HAP-1 (cell line): ENCODE results near the gene SOWAHA.

Source experiments
- DNase-seq, 2 experiments: peaks; one replicate each; pipeline ENCODE4 v3.0.0-alpha.2; 2016 to 2020; ENCODE audit warnings: low spot score in 2 of 2
- H3K27me3 ChIP-seq: fragments of 250-450 bp; sonication (Bioruptor Pico); 2 replicates; pipeline ENCODE4 v1.5.1; 2020; ENCODE audit warnings: low read depth, mild to moderate bottlenecking, moderate library complexity
- H3K36me3 ChIP-seq: fragments of 250-450 bp; sonication (Bioruptor Pico); replicated peaks from 2 replicates; pipeline ENCODE4 v1.5.1; 2020; ENCODE audit warnings: mild to moderate bottlenecking
- H3K4me1 ChIP-seq: fragments of 250-450 bp; sonication (Bioruptor Pico); 2 replicates; pipeline ENCODE4 v1.5.1; 2020; ENCODE audit warnings: mild to moderate bottlenecking
- H3K4me3 ChIP-seq: fragments of 250-450 bp; sonication (Bioruptor Pico); 2 replicates; pipeline ENCODE4 v1.5.1; 2020; ENCODE audit warnings: mild to moderate bottlenecking, moderate library complexity
- H3K9me3 ChIP-seq: fragments of 250-450 bp; sonication (Bioruptor Pico); 2 replicates; pipeline ENCODE4 v1.5.1; 2020; ENCODE audit warnings: mild to moderate bottlenecking, moderate library complexity
- in situ Hi-C: fragments of 300-500 bp; cut with MboI; formaldehyde crosslinking; loops from 3 replicates; pipeline ENCODE4 v1.14.3; 2020; ENCODE audit warnings: low sequenced_read_pairs, inconsistent platforms, mixed read lengths

The SOWAHA gene

GRCh38 chr5:132820162-132820754 is 7.2 kb downstream of the SOWAHA start:
- H3K36me3 ChIP-seq = no peaks in the 10 kb centered on the region
- DNase-seq = peak; percentile 86 to 95
- peaks cover 3% of the 10 kb centered on the region; the same call in 1 of the 2 replicates for H3K4me1 ChIP-seq
- no peaks in the 10 kb centered on the region for H3K9me3 ChIP-seq
- H3K4me3 ChIP-seq = no peak overlapping the region
- in situ Hi-C loops = no loop called here
- no peaks in the 10 kb centered on the region for H3K27me3 ChIP-seq

GRCh38 chr5:132821350-132821749 is 8.2 kb downstream of the SOWAHA start:
- H3K27me3 ChIP-seq = no peaks in the 10 kb centered on the region
- no peaks in the 10 kb centered on the region for H3K9me3 ChIP-seq
- H3K36me3 ChIP-seq = no peaks in the 10 kb centered on the region
- in situ Hi-C loops = no loop called here
- H3K4me1 ChIP-seq = peaks cover 3% of the 10 kb centered on the region; the same call in 1 of the 2 replicates
- DNase-seq = no peak
- H3K4me3 ChIP-seq = no peak overlapping the region

GRCh38 chr5:132821791-132822190 is 8.7 kb downstream of the SOWAHA start:
- no peaks in the 10 kb centered on the region for H3K27me3 ChIP-seq
- in situ Hi-C loops = no loop called here
- H3K9me3 ChIP-seq = no peaks in the 10 kb centered on the region
- no peaks in the 10 kb centered on the region for H3K36me3 ChIP-seq
- H3K4me3 ChIP-seq = no peak overlapping the region
- no peak for DNase-seq
- peaks cover 3% of the 10 kb centered on the region; the same call in 1 of the 2 replicates for H3K4me1 ChIP-seq

GRCh38 chr5:132822650-132823480 is 9.8 kb downstream of the SOWAHA start:
- H3K4me3 ChIP-seq = no peak overlapping the region
- no peak for DNase-seq
- peaks cover 3% of the 10 kb centered on the region; the same call in 1 of the 2 replicates for H3K4me1 ChIP-seq
- H3K27me3 ChIP-seq = no peaks in the 10 kb centered on the region
- H3K9me3 ChIP-seq = no peaks in the 10 kb centered on the region
- in situ Hi-C loops = no loop called here
- no peaks in the 10 kb centered on the region for H3K36me3 ChIP-seq

- H3K4me1 ChIP-seq = peaks cover 3% of the 10 kb centered on the region; the same call in 1 of the 2 replicates
- in situ Hi-C loops = no loop called here
- H3K27me3 ChIP-seq = no peaks in the 10 kb centered on the region
- H3K9me3 ChIP-seq = no peaks in the 10 kb centered on the region
- no peak overlapping the region for H3K4me3 ChIP-seq
- no peak for DNase-seq
- no peaks in the 10 kb centered on the region for H3K36me3 ChIP-seq
Observed at GRCh38 chr5:132823481-132824050, 10.5 kb downstream of the SOWAHA start.

- DNase-seq = no peak
- Histone ChIP-seq H3K9me3 (no peaks in the 10 kb centered on the region), H3K4me3 (no peak overlapping the region), H3K27me3 (no peaks in the 10 kb centered on the region), H3K36me3 (no peaks in the 10 kb centered on the region), H3K4me1 (peaks cover 6% of the 10 kb centered on the region; the same call in 1 of the 2 replicates)
- in situ Hi-C loops = no loop called here
Observed at GRCh38 chr5:132824426-132824825, 11.3 kb downstream of the SOWAHA start.

GRCh38 chr5:132825033-132825833 is 12.1 kb downstream of the SOWAHA start:
- Histone ChIP-seq H3K4me3 (no peak overlapping the region), H3K9me3 (no peaks in the 10 kb centered on the region), H3K4me1 (peaks cover 9% of the 10 kb centered on the region), H3K36me3 (no peaks in the 10 kb centered on the region), H3K27me3 (no peaks in the 10 kb centered on the region)
- no peak for DNase-seq
- in situ Hi-C loops = no loop called here

GRCh38 chr5:132825834-132826391 is 12.8 kb downstream of the SOWAHA start:
- H3K27me3 ChIP-seq = no peaks in the 10 kb centered on the region
- H3K36me3 ChIP-seq = no peaks in the 10 kb centered on the region
- no peaks in the 10 kb centered on the region for H3K9me3 ChIP-seq
- peaks cover 6% of the 10 kb centered on the region; the same call in 1 of the 2 replicates for H3K4me1 ChIP-seq
- in situ Hi-C loops = no loop called here
- no peak for DNase-seq
- H3K4me3 ChIP-seq = no peak overlapping the region

- Histone ChIP-seq H3K4me3 (no peak overlapping the region), H3K27me3 (no peaks in the 10 kb centered on the region), H3K36me3 (no peaks in the 10 kb centered on the region), H3K9me3 (no peaks in the 10 kb centered on the region), H3K4me1 (peaks cover 6% of the 10 kb centered on the region; the same call in 1 of the 2 replicates)
- no peak for DNase-seq
- in situ Hi-C loops = no loop called here
Observed at GRCh38 chr5:132826424-132827082, 13.5 kb downstream of the SOWAHA start.

GRCh38 chr5:132827943-132828673 is 15.0 kb downstream of the SOWAHA start:
- Histone ChIP-seq H3K9me3 (no peaks in the 10 kb centered on the region), H3K36me3 (no peaks in the 10 kb centered on the region), H3K27me3 (no peaks in the 10 kb centered on the region), H3K4me3 (no peak overlapping the region), H3K4me1 (peaks cover 6% of the 10 kb centered on the region; the same call in 1 of the 2 replicates)
- DNase-seq = no peak
- in situ Hi-C loops = no loop called here

- DNase-seq = no peak
- Histone ChIP-seq H3K36me3 (no peaks in the 10 kb centered on the region), H3K9me3 (no peaks in the 10 kb centered on the region), H3K27me3 (no peaks in the 10 kb centered on the region), H3K4me1 (peaks cover 6% of the 10 kb centered on the region; the same call in 1 of the 2 replicates), H3K4me3 (peak overlapping the region; percentile 45; the same call in 1 of the 2 replicates)
- in situ Hi-C loops = no loop called here
Observed at GRCh38 chr5:132828846-132829494, 15.9 kb downstream of the SOWAHA start.
